Germinal center (tissue), 1 donor: ENCODE data around the gene VEGFA.

ENCODE experiments used
- DNase-seq: peaks from one replicate; pipeline ENCODE4 v3.0.0; 2012; ENCODE audit warnings: mixed read lengths, low spot score

VEGFA gene

GRCh38 chr6:43785220-43785752 is 15.3 kb downstream of the VEGFA start:
- no peak for DNase-seq

GRCh38 chr6:43785904-43786303 is 15.9 kb downstream of the VEGFA start:
- no peak for DNase-seq

- no peak for DNase-seq
These were observed 16.8 kb downstream of the VEGFA start for GRCh38 chr6:43786664-43787329.

- DNase-seq = no peak
These were observed 18.3 kb downstream of the VEGFA start for GRCh38 chr6:43788301-43788700.

GRCh38 chr6:43789447-43789846 is 19.4 kb downstream of the VEGFA start:
- DNase-seq = no peak

- DNase-seq = no peak
These were observed 20.0 kb downstream of the VEGFA start for GRCh38 chr6:43790031-43790430.

- no peak for DNase-seq
These were observed 21.9 kb downstream of the VEGFA start for GRCh38 chr6:43791745-43792422.

- no peak for DNase-seq
These were observed 23.3 kb downstream of the VEGFA start for GRCh38 chr6:43793154-43793874.

- no peak for DNase-seq
These were observed 23.8 kb downstream of the VEGFA start for GRCh38 chr6:43793875-43794242.

- DNase-seq = no peak
These were observed 25.4 kb downstream of the VEGFA start for GRCh38 chr6:43795421-43795820.

- no peak for DNase-seq
These were observed 26.2 kb downstream of the VEGFA start for GRCh38 chr6:43796168-43796567.

- DNase-seq = no peak
These were observed 27.2 kb downstream of the VEGFA start for GRCh38 chr6:43796903-43797890.

GRCh38 chr6:43797919-43798318 is 27.9 kb downstream of the VEGFA start:
- no peak for DNase-seq

GRCh38 chr6:43798688-43799444 is 28.9 kb downstream of the VEGFA start:
- no peak for DNase-seq

- DNase-seq = no peak
These were observed 29.7 kb downstream of the VEGFA start for GRCh38 chr6:43799551-43800297.

GRCh38 chr6:43800298-43800623 is 30.2 kb downstream of the VEGFA start:
- DNase-seq = no peak

- no peak for DNase-seq
These were observed 30.9 kb downstream of the VEGFA start for GRCh38 chr6:43800746-43801494.

GRCh38 chr6:43801495-43802181 is 31.6 kb downstream of the VEGFA start:
- no peak for DNase-seq
